Trophoblast cell (in vitro differentiated cells and primary cell): ENCODE data around the gene SAMD11.

Experiments
- DNase-seq, 2 donors: peaks; one replicate each; pipeline ENCODE4 v3.0.0-alpha.2; 2016
- H2AFZ ChIP-seq: 2 replicates; pipeline ENCODE4 v1.6.1; 2013; ENCODE audit warnings: low read length, moderate library complexity, mild to moderate bottlenecking; ENCODE audit not compliant: insufficient read depth, poor library complexity
- H2AK5ac ChIP-seq: 2 replicates; pipeline ENCODE4 v1.6.1; 2013; ENCODE audit warnings: mild to moderate bottlenecking, low read length
- H2BK120ac ChIP-seq: 2 replicates; pipeline ENCODE4 v1.6.1; 2013; ENCODE audit warnings: low read length, mild to moderate bottlenecking, moderate library complexity; ENCODE audit not compliant: insufficient read depth, poor library complexity
- H2BK12ac ChIP-seq: 2 replicates; pipeline ENCODE4 v1.6.1; 2013; ENCODE audit warnings: mild to moderate bottlenecking, low read length, moderate library complexity
- H2BK5ac ChIP-seq: 2 replicates; pipeline ENCODE4 v1.6.1; 2013; ENCODE audit warnings: low read length, low read depth, moderate library complexity, mild to moderate bottlenecking; ENCODE audit not compliant: poor library complexity
- H3K14ac ChIP-seq: 2 replicates; pipeline ENCODE4 v1.6.1; 2013; ENCODE audit warnings: mild to moderate bottlenecking, low read length
- H3K18ac ChIP-seq: 2 replicates; pipeline ENCODE4 v1.6.1; 2013; ENCODE audit warnings: mild to moderate bottlenecking, low read length
- H3K23ac ChIP-seq: 2 replicates; pipeline ENCODE4 v1.6.1; 2013; ENCODE audit warnings: low read length
- H3K27ac ChIP-seq: 2 replicates; pipeline ENCODE4 v1.5.1; 2013; ENCODE audit warnings: low read depth, mild to moderate bottlenecking, inconsistent platforms, low read length, moderate library complexity
- H3K27me3 ChIP-seq: 2 replicates; pipeline ENCODE4 v1.6.1; 2013; ENCODE audit warnings: inconsistent platforms, mild to moderate bottlenecking, low read length, moderate library complexity; ENCODE audit not compliant: insufficient read depth
- H3K36me3 ChIP-seq, 2 experiments: 1 replicate in 1 of 2; 2 replicates in 1 of 2; pipeline ENCODE4 v1.6.1; 2013; ENCODE audit warnings: low read length in 2 of 2, mild to moderate bottlenecking in 2 of 2, moderate library complexity in 1 of 2; ENCODE audit not compliant: insufficient read depth in 2 of 2, control insufficient read depth in 1 of 2
- H3K4ac ChIP-seq: 2 replicates; pipeline ENCODE4 v1.6.1; 2013; ENCODE audit warnings: low read depth, mild to moderate bottlenecking, low read length, moderate library complexity
- H3K4me1 ChIP-seq, 2 experiments: 1 replicate in 1 of 2; 2 replicates in 1 of 2; pipeline ENCODE4 v1.6.1; 2013; ENCODE audit warnings: low read length in 2 of 2, mild to moderate bottlenecking in 2 of 2, moderate library complexity in 1 of 2; ENCODE audit not compliant: insufficient read depth in 2 of 2, control insufficient read depth in 1 of 2
- H3K4me2 ChIP-seq: 2 replicates; pipeline ENCODE4 v1.6.1; 2013; ENCODE audit warnings: inconsistent platforms, mild to moderate bottlenecking, low read length, moderate library complexity
- H3K4me3 ChIP-seq: 2 replicates; pipeline ENCODE4 v1.5.1; 2013; ENCODE audit warnings: mild to moderate bottlenecking, low read depth, low read length, inconsistent platforms
- H3K79me1 ChIP-seq: one replicate; pipeline ENCODE4 v1.6.1; 2013; ENCODE audit warnings: low read length
- H3K79me2 ChIP-seq: 2 replicates; pipeline ENCODE4 v1.6.1; 2013; ENCODE audit warnings: low read length, mild to moderate bottlenecking; ENCODE audit not compliant: control insufficient read depth, insufficient read depth, poor library complexity
- H3K9ac ChIP-seq: 2 replicates; pipeline ENCODE4 v1.6.1; 2013; ENCODE audit warnings: mild to moderate bottlenecking, low read length
- H3K9me3 ChIP-seq: 2 replicates; pipeline ENCODE4 v1.6.1; 2013; ENCODE audit warnings: low read depth, mild to moderate bottlenecking, control low read depth, inconsistent platforms, low read length; ENCODE audit not compliant: insufficient read depth
- H4K12ac ChIP-seq: 2 replicates; pipeline ENCODE4 v1.6.1; 2013; ENCODE audit warnings: low read depth, mild to moderate bottlenecking, low read length, moderate library complexity
- H4K8ac ChIP-seq: 2 replicates; pipeline ENCODE4 v1.6.1; 2013; ENCODE audit warnings: low read depth, mild to moderate bottlenecking, low read length, moderate library complexity
- H4K91ac ChIP-seq: one replicate; pipeline ENCODE4 v1.6.1; 2013; ENCODE audit warnings: low read depth, mild to moderate bottlenecking, low read length, moderate library complexity
- WGBS: extraction: QIAGEN DNeasy Blood & Tissue Kit; methylation state at CpG from one replicate; pipeline ENCODE4 v1.1.7; 2013; ENCODE audit warnings: missing lambda C conversion rate; ENCODE audit not compliant: insufficient read length, insufficient coverage; ENCODE audit errors: extremely low coverage; 5-methylcytosine and 5-hydroxymethylcytosine counted together

Gene SAMD11

GRCh38 chr1:932776-933602 is 9.3 kb downstream of the SAMD11 start:
- peak in 1 of 2 donors; percentile 36 for DNase-seq
- Histone ChIP-seq H3K79me2 (no peaks in the 10 kb centered on the region), H4K12ac (no peak overlapping the region), H2BK5ac (no peak overlapping the region), H3K4me3 (no peak overlapping the region), H3K27ac (no peak overlapping the region), H3K4ac (no peak overlapping the region), H2BK120ac (no peak overlapping the region), H3K23ac (no peak overlapping the region), H3K14ac (no peak overlapping the region), H3K36me3 (peaks cover 3 to 8% of the 10 kb centered on the region in 2 experiments), H3K4me1 (peaks cover 0 to 4% of the 10 kb centered on the region in 2 experiments), H3K9me3 (peaks cover 5% of the 10 kb centered on the region), H3K18ac (no peak overlapping the region), H2AK5ac (no peak overlapping the region), H4K91ac (no peak overlapping the region), H4K8ac (no peak overlapping the region), H3K9ac (no peak overlapping the region), H3K27me3 (peaks cover 8% of the 10 kb centered on the region), H3K4me2 (no peak overlapping the region), H3K79me1 (no peaks in the 10 kb centered on the region), H2AFZ (no peak overlapping the region), H2BK12ac (no peak overlapping the region)
- no CpG with 5 or more reads among the region's 25 CpGs for WGBS

- DNase-seq, result no peak
- no peak overlapping the region for H3K27ac ChIP-seq
- no peak overlapping the region for H3K9ac ChIP-seq
- H3K4ac ChIP-seq, result no peak overlapping the region
- peaks cover 3 to 8% of the 10 kb centered on the region in 2 experiments for H3K36me3 ChIP-seq
- peaks cover 8% of the 10 kb centered on the region for H3K27me3 ChIP-seq
- no peak overlapping the region for H3K4me2 ChIP-seq
- H4K12ac ChIP-seq, result no peak overlapping the region
- H3K9me3 ChIP-seq, result peaks cover 5% of the 10 kb centered on the region
- WGBS, result no CpG with 5 or more reads among the region's 10 CpGs
- no peak overlapping the region for H2AFZ ChIP-seq
- no peak overlapping the region for H2BK5ac ChIP-seq
- no peak overlapping the region for H2AK5ac ChIP-seq
- no peak overlapping the region for H3K23ac ChIP-seq
- no peak overlapping the region for H4K8ac ChIP-seq
- H3K18ac ChIP-seq, result no peak overlapping the region
- no peaks in the 10 kb centered on the region for H3K79me1 ChIP-seq
- H2BK120ac ChIP-seq, result no peak overlapping the region
- H2BK12ac ChIP-seq, result no peak overlapping the region
- H3K4me3 ChIP-seq, result no peak overlapping the region
- no peak overlapping the region for H4K91ac ChIP-seq
- H3K79me2 ChIP-seq, result no peaks in the 10 kb centered on the region
- H3K14ac ChIP-seq, result no peak overlapping the region
- peaks cover 5 to 9% of the 10 kb centered on the region in 2 experiments for H3K4me1 ChIP-seq
Observed at GRCh38 chr1:933603-933940, 9.8 kb downstream of the SAMD11 start.

- H2BK120ac ChIP-seq, result no peak overlapping the region
- H3K4me3 ChIP-seq, result no peak overlapping the region
- no peak overlapping the region for H3K27ac ChIP-seq
- H3K79me2 ChIP-seq, result peaks cover 2% of the 10 kb centered on the region
- H3K79me1 ChIP-seq, result peaks cover 6% of the 10 kb centered on the region
- peak overlapping the region; percentile 5 for H3K23ac ChIP-seq
- H3K14ac ChIP-seq, result no peak overlapping the region
- no peak overlapping the region for H4K91ac ChIP-seq
- no peak overlapping the region for H2AFZ ChIP-seq
- peaks cover 8% of the 10 kb centered on the region for H3K27me3 ChIP-seq
- H3K4ac ChIP-seq, result no peak overlapping the region
- no peak overlapping the region for H3K18ac ChIP-seq
- no peak overlapping the region for H4K8ac ChIP-seq
- no peak for DNase-seq
- no peak overlapping the region for H4K12ac ChIP-seq
- H3K9me3 ChIP-seq, result peaks cover 5% of the 10 kb centered on the region
- H3K36me3 ChIP-seq, result peaks cover 4 to 6% of the 10 kb centered on the region in 2 experiments
- no peak overlapping the region for H3K4me2 ChIP-seq
- no peak overlapping the region for H2BK12ac ChIP-seq
- peaks cover 17 to 23% of the 10 kb centered on the region in 2 experiments for H3K4me1 ChIP-seq
- H3K9ac ChIP-seq, result no peak overlapping the region
- H2AK5ac ChIP-seq, result no peak overlapping the region
- no CpG with 5 or more reads among the region's 37 CpGs for WGBS
- H2BK5ac ChIP-seq, result no peak overlapping the region
Observed at GRCh38 chr1:934991-935750, 11.4 kb downstream of the SAMD11 start.

- Histone ChIP-seq H3K4me1 (peaks cover 22 to 29% of the 10 kb centered on the region in 2 experiments), H3K4me2 (no peak overlapping the region), H3K14ac (no peak overlapping the region), H3K9ac (no peak overlapping the region), H3K79me2 (peaks cover 4% of the 10 kb centered on the region), H2BK5ac (no peak overlapping the region), H3K23ac (no peak overlapping the region), H3K4me3 (no peak overlapping the region), H3K18ac (no peak overlapping the region), H3K27ac (no peak overlapping the region), H2AFZ (no peak overlapping the region), H3K9me3 (peaks cover 5% of the 10 kb centered on the region), H4K8ac (no peak overlapping the region), H2BK120ac (no peak overlapping the region), H3K27me3 (peaks cover 11% of the 10 kb centered on the region), H4K91ac (no peak overlapping the region), H3K36me3 (peaks cover under 1 to 3% of the 10 kb centered on the region in 2 experiments), H3K4ac (no peak overlapping the region), H2BK12ac (no peak overlapping the region), H2AK5ac (no peak overlapping the region), H3K79me1 (peaks cover 11% of the 10 kb centered on the region), H4K12ac (no peak overlapping the region)
- DNase-seq, result no peak
- no CpG with 5 or more reads among the region's 30 CpGs for WGBS
Observed at GRCh38 chr1:935751-936231, 12.1 kb downstream of the SAMD11 start.
